Smooth muscle cell (in vitro differentiated cells): ENCODE data around the gene CD99L2. TPM values are rescaled to one million over a fixed set of nuclear protein-coding genes. Genes with fewer than 3 reads are reported as not detected.

Experiments
- DNase-seq: peaks from one replicate; lab custom pipeline; 2025; ENCODE audit not compliant: unreplicated experiment; lab: John Stamatoyannopoulos, UW
- H2AFZ ChIP-seq: fragments of 200-600 bp; sonication (generic); 2 replicates; pipeline ENCODE4 v1.6.0; 2016; ENCODE audit warnings: antibody characterized with exemption, low read depth, mild to moderate bottlenecking
- H3F3A ChIP-seq: fragments of 200-600 bp; sonication (generic); 2 replicates; pipeline ENCODE4 v1.6.0; 2017; ENCODE audit warnings: antibody characterized with exemption, low read depth
- H3K27ac ChIP-seq: fragments of 200-600 bp; sonication (generic); 2 replicates; pipeline ENCODE4 v1.5.1; 2016; ENCODE audit warnings: low read depth, mild to moderate bottlenecking
- H3K27me3 ChIP-seq: fragments of 200-600 bp; sonication (generic); 2 replicates; pipeline ENCODE4 v1.6.1; 2016; ENCODE audit warnings: low read depth, mild to moderate bottlenecking
- H3K36me3 ChIP-seq: fragments of 200-600 bp; sonication (generic); 2 replicates; pipeline ENCODE4 v1.5.1; 2016; ENCODE audit warnings: low read depth
- H3K4me1 ChIP-seq: fragments of 200-600 bp; sonication (generic); 2 replicates; pipeline ENCODE4 v1.5.1; 2016; ENCODE audit warnings: low read depth
- H3K4me2 ChIP-seq: fragments of 200-600 bp; sonication (generic); 2 replicates; pipeline ENCODE4 v1.6.0; 2016; ENCODE audit warnings: mild to moderate bottlenecking
- H3K4me3 ChIP-seq: fragments of 200-600 bp; sonication (generic); 2 replicates; pipeline ENCODE4 v1.5.1; 2016; ENCODE audit warnings: mild to moderate bottlenecking
- H3K79me2 ChIP-seq: fragments of 200-600 bp; sonication (generic); 2 replicates; pipeline ENCODE4 v1.6.0; 2016; ENCODE audit warnings: low read depth, mild to moderate bottlenecking
- H3K9ac ChIP-seq: fragments of 200-600 bp; sonication (generic); 2 replicates; pipeline ENCODE4 v1.6.0; 2016; ENCODE audit warnings: low read depth
- H3K9me3 ChIP-seq: fragments of 200-600 bp; sonication (generic); replicated peaks from 2 replicates; pipeline ENCODE4 v1.5.1; 2016; ENCODE audit warnings: low read depth
- H4K20me1 ChIP-seq: fragments of 200-600 bp; sonication (generic); 2 replicates; pipeline ENCODE4 v1.6.0; 2016; ENCODE audit warnings: low read depth
- CTCF ChIP-seq: fragments of 200-600 bp; sonication (generic); IDR thresholded peaks from 2 replicates; pipeline ENCODE4 v1.5.1; 2017; ENCODE audit warnings: borderline replicate concordance, mild to moderate bottlenecking, antibody characterized with exemption; ENCODE audit not compliant: insufficient read depth, poor library complexity, severe bottlenecking
- WGBS: methylation state at CpG from one replicate; pipeline ENCODE4 v1.1.7; 2016; ENCODE audit warnings: low lambda C conversion rate; 5-methylcytosine and 5-hydroxymethylcytosine counted together
- polyA plus RNA-seq: library from polyadenylated mRNA; unstranded; fragments of >200 nt; fragmentation: Nextera tagmentation; extraction: Ambion mirVana; gene quantifications from 2 replicates; pipeline ENCODE4 v1.2.1, GENCODE V29; 2016
- total RNA-seq: library from RNA; depleted of rRNA; stranded (reverse); fragments of >200 nt; gene quantifications from 2 replicates; pipeline ENCODE4 v1.2.3, GENCODE V29; 2014

The CD99L2 gene
- total and polyA plus RNA-seq, 2 experiments from 2014 or later = 43.7 to 44.6 TPM

- no peak for DNase-seq
- Histone ChIP-seq H3K4me1 (no peaks in the 10 kb centered on the region), H3K27ac (no peak overlapping the region), H3K27me3 (no peaks in the 10 kb centered on the region), H3K4me2 (no peak overlapping the region), H2AFZ (no peak overlapping the region), H3F3A (no peaks in the 10 kb centered on the region), H4K20me1 (peaks cover 19% of the 10 kb centered on the region), H3K79me2 (no peaks in the 10 kb centered on the region), H3K9me3 (no peaks in the 10 kb centered on the region), H3K4me3 (no peak overlapping the region), H3K36me3 (no peaks in the 10 kb centered on the region), H3K9ac (no peak overlapping the region)
- no peak for TF ChIP-seq CTCF
- 82% methylated on average over 7 of the region's 7 CpGs for WGBS
Observed at GRCh38 chrX:150870487-150871340, 27.8 kb downstream of the CD99L2 start.

GRCh38 chrX:150870029-150870428, 28.4 kb downstream of the CD99L2 start:
- Histone ChIP-seq H4K20me1 (peaks cover 23% of the 10 kb centered on the region), H2AFZ (no peak overlapping the region), H3F3A (no peaks in the 10 kb centered on the region), H3K9me3 (no peaks in the 10 kb centered on the region), H3K9ac (no peak overlapping the region), H3K4me3 (no peak overlapping the region), H3K36me3 (no peaks in the 10 kb centered on the region), H3K4me1 (no peaks in the 10 kb centered on the region), H3K4me2 (no peak overlapping the region), H3K27me3 (no peaks in the 10 kb centered on the region), H3K27ac (no peak overlapping the region), H3K79me2 (no peaks in the 10 kb centered on the region)
- 73% methylated on average over 4 of the region's 4 CpGs for WGBS
- DNase-seq = no peak
- no peak for TF ChIP-seq CTCF

GRCh38 chrX:150869450-150869849, 29.0 kb downstream of the CD99L2 start:
- Histone ChIP-seq H4K20me1 (peaks cover 26% of the 10 kb centered on the region), H3K9me3 (no peaks in the 10 kb centered on the region), H3K9ac (no peak overlapping the region), H3K27me3 (no peaks in the 10 kb centered on the region), H3K4me1 (no peaks in the 10 kb centered on the region), H3K4me2 (no peak overlapping the region), H2AFZ (no peak overlapping the region), H3K36me3 (no peaks in the 10 kb centered on the region), H3K79me2 (no peaks in the 10 kb centered on the region), H3F3A (no peaks in the 10 kb centered on the region), H3K4me3 (no peak overlapping the region), H3K27ac (no peak overlapping the region)
- no peak for TF ChIP-seq CTCF
- WGBS = 90% methylated on average over 3 of the region's 3 CpGs
- no peak for DNase-seq

GRCh38 chrX:150868625-150869024, 29.8 kb downstream of the CD99L2 start:
- WGBS = 67% methylated on average over 2 of the region's 2 CpGs
- no peaks in the 10 kb centered on the region for H3K79me2 ChIP-seq
- no peak overlapping the region for H3K27ac ChIP-seq
- H4K20me1 ChIP-seq = peaks cover 26% of the 10 kb centered on the region
- no peaks in the 10 kb centered on the region for H3F3A ChIP-seq
- no peak overlapping the region for H3K4me2 ChIP-seq
- H3K4me1 ChIP-seq = no peaks in the 10 kb centered on the region
- H2AFZ ChIP-seq = no peak overlapping the region
- H3K36me3 ChIP-seq = no peaks in the 10 kb centered on the region
- H3K4me3 ChIP-seq = no peak overlapping the region
- no peak for TF ChIP-seq CTCF
- no peak overlapping the region for H3K9ac ChIP-seq
- no peak for DNase-seq
- H3K9me3 ChIP-seq = no peaks in the 10 kb centered on the region
- no peaks in the 10 kb centered on the region for H3K27me3 ChIP-seq
